MM.1S (cell line): Measurements from ENCODE around the gene PDCD1.

Experiments used
- CTCF ChIP-seq: fragments of 300-600 bp; sonication (generic); IDR thresholded peaks from 2 replicates; pipeline ENCODE4 v1.5.1; 2016; ENCODE audit warnings: antibody characterized with exemption, low read length, mixed read lengths
- EZH2 ChIP-seq: fragments of 300-600 bp; sonication (generic); optimal IDR thresholded peaks from 2 replicates; pipeline ENCODE3; 2017; ENCODE audit warnings: low read depth, mild to moderate bottlenecking, antibody characterized with exemption, low read length, mixed read lengths
- EZH2phosphoT487 ChIP-seq: fragments of 300-600 bp; sonication (generic); IDR thresholded peaks from 2 replicates; pipeline ENCODE4 v1.6.1; 2018; ENCODE audit warnings: antibody characterized with exemption, low read length

DNA sequence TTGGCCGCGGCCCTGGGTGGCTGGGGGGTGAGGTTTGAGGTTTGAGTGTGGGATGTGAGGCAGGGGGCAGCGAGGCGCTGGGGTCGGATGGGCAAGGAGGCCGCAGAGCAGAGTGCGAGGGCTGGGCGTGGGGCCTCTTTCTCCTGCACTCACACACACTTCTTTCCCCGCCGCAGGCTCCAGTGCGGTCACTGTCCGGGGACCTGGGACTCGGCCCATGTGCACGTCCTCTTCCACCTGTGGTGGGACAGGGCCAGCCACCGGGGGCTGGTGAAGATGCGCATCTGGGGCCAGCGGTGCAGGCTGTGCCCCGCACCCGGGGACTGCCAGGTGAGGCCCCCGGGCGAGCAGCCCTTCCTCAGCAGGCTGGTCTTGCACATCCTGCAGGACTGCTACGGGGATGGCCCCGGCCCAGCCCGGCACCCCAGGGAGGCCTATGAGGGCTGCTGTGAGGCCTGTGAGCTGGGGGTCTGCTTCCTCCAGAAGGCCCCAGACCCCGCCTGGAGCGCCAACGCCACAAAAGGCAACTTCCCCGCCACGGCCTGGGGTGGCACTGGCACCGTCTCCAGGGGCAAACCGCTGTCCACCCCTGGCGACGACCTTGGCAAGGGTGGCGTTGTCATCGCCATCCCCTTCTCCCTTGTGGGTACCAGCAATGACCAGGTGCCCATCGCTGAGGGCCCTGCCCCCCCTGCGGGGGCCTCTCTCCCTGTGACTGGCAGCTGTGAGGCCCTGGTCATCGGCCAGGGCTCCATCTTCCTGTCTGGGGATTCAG is 13.0 kb upstream of the PDCD1 start:
- no peak for TF ChIP-seq CTCF
- no peak for TF ChIP-seq EZH2phosphoT487
- TF ChIP-seq EZH2, result no peak
